Breast epithelium (tissue), 3 donors: ENCODE data around the gene PILRB.

Source experiments
- POLR2A ChIP-seq: fragments of 450-650 bp; IDR thresholded peaks from one replicate; pipeline ENCODE4 v1.6.1; 2016; ENCODE audit warnings: antibody characterized with exemption, mild to moderate bottlenecking, moderate library complexity
- POLR2AphosphoS5 ChIP-seq, 3 donors: sonication (generic); formaldehyde crosslinking; IDR thresholded peaks; one replicate each; pipeline ENCODE4 v1.6.1; 2017; ENCODE audit warnings: antibody characterized with exemption in 3 of 3
- TF ChIP-seq, protein P1 (sequence below), 3 donors: fragments of 450-650 bp; IDR thresholded peaks; one replicate each; pipeline ENCODE4 v1.5.1; 2016 to 2017; ENCODE audit warnings: antibody characterized with exemption in 3 of 3, mild to moderate bottlenecking in 3 of 3, moderate library complexity in 3 of 3

DNA sequence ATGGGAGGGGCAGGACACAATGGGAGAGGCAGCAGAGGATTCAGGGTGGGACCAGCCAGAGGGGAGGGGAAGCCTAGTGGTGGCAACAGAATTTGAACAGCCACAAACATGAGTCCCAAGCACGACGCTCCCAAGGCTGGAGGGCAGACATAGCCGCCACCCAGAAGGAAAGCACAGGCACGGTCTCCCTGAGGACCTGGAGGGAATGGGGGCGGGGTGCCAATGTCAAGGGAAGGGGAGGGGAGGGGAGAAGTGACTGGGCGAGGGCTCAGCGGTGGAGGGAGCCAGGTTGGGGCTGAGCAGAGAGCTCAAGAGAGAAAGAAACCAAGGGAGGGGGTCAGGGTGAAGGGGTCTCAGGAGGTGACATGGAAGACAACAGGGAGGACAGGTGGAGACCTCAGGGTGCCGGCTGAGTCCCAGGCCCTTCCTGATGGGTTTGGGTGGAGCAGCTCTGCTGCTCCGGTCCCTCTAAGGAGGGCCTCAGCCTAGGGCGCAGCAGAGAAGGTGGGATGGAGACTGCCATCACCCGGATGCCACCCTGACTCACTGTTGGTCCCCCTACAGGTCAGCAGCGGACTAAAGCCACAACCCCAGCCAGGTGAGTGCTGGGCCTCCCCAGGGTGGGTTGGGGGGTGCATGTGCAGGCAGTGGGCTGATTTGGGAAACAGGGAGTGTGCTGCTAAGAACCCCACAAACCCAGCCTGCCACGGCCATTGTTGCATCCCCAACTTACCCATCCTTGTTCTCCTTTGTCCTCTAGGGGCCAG, 39.6 kb downstream of the PILRB start:
- TF ChIP-seq, protein P1, sequence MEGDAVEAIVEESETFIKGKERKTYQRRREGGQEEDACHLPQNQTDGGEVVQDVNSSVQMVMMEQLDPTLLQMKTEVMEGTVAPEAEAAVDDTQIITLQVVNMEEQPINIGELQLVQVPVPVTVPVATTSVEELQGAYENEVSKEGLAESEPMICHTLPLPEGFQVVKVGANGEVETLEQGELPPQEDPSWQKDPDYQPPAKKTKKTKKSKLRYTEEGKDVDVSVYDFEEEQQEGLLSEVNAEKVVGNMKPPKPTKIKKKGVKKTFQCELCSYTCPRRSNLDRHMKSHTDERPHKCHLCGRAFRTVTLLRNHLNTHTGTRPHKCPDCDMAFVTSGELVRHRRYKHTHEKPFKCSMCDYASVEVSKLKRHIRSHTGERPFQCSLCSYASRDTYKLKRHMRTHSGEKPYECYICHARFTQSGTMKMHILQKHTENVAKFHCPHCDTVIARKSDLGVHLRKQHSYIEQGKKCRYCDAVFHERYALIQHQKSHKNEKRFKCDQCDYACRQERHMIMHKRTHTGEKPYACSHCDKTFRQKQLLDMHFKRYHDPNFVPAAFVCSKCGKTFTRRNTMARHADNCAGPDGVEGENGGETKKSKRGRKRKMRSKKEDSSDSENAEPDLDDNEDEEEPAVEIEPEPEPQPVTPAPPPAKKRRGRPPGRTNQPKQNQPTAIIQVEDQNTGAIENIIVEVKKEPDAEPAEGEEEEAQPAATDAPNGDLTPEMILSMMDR (IDR thresholded peaks at IDR 0.05), result no peak
- TF ChIP-seq POLR2A, result no peak
- TF ChIP-seq POLR2AphosphoS5 (IDR thresholded peaks at IDR 0.05), result no peak
